Measurements from ENCODE around the gene PPEF1.
A peak's percentile ranks its signal among the peaks of the same experiment; 100 is the strongest.

Gene PPEF1, protein sequence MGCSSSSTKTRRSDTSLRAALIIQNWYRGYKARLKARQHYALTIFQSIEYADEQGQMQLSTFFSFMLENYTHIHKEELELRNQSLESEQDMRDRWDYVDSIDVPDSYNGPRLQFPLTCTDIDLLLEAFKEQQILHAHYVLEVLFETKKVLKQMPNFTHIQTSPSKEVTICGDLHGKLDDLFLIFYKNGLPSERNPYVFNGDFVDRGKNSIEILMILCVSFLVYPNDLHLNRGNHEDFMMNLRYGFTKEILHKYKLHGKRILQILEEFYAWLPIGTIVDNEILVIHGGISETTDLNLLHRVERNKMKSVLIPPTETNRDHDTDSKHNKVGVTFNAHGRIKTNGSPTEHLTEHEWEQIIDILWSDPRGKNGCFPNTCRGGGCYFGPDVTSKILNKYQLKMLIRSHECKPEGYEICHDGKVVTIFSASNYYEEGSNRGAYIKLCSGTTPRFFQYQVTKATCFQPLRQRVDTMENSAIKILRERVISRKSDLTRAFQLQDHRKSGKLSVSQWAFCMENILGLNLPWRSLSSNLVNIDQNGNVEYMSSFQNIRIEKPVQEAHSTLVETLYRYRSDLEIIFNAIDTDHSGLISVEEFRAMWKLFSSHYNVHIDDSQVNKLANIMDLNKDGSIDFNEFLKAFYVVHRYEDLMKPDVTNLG

DNA sequence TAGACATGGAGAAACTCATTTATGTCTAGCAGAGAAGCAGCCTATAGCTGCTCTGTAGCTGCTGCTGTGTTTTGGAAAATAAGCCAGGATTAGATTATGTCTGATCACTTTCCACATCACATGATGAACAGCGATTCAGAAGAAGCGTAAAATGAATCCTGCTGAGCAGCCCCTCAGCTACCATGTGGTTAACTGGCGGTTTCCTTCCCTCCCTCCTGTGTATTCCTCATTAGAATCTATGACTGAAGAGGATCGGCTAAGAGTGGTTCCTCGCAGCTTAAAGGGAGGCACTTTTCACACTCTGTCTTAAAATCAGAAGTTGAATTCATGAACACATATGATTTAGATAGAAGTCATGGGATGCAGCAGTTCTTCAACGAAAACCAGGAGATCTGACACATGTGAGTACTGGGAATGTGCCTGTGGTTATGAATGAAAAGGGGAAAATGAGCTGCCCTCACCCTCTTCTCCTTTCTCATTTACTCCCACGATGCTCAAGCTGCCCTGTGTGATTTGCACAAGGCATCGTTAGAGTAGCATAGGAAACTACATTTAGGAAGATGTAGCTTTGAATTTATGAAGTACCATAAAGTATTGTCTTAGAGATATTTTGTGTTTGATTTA lies at the start of gene PPEF1:
Gene PPEF1 (plus strand): TSS at position 220 of the 624 bp plus-strand sequence. CDS start 136 bp downstream, at position 356.
- DNase-seq (ENCODE audit: low read depth in 1 of 2, low spot score in 1 of 2), result no peak

DNA sequence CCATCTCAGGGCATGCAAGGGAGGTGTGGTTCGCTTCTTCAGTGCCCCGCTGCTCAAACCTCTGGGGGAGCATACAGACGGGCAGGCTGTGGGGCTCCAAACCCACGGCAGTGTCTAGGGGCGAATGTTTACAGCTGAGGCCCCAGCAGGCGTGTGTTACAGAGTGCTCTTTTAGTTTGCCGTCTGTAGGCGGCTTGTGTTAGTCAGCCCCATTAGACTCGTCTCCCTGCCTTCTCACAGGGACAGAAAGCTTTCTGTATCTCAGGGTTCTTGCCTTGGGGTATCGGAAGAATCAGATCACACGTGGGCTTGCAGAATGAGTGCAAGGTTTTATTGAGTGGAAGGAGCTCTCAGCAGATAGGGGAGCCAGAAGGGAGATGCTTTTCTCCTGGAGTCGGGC lies 46.2 kb upstream of the PPEF1 start:
- DNase-seq (ENCODE audit: low read depth in 1 of 2, low spot score in 1 of 2), result no peak

DNA sequence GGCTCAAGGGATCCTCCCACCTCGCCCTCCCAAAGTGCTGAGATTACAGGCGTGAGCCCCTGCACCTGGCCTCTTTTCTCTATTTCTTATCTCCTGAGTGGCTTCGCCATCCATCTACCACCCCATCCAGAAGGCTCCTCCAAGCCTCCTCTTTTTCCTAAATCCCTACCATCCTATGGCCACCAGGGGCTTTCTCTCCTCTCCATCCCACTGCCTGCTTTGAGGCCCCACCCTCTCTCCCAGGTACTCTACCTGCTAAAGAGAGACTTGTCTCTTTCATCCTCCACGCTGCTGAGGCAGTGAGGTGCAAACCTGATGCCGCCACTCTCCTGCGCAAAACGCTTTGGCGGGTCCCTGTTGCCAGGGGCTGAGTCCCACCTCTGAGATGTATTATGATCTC lies 42.5 kb upstream of the PPEF1 start:
- no peak for DNase-seq (ENCODE audit: low read depth in 1 of 2, low spot score in 1 of 2)

DNA sequence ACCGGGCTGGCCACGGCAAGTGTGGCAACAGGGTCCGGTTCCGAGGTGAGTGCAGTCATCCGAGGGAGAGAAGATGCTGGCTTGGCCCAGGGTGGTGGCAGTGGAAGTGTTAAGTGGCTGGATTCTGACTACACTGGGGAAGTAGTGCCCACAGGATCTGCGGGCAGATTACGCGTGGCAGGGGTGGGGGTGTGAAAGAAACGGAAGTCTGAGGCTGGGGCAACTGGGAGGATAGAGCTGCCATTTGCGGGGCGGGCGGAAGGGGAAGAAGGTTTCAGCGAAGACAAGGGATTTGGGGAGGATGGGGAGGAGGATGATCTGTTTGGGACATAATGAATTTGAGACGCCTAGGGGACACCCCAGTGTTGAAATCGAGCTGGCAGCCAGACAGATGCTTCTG lies 40.8 kb upstream of the PPEF1 start:
- no peak for DNase-seq (ENCODE audit: low read depth in 1 of 2, low spot score in 1 of 2)

DNA sequence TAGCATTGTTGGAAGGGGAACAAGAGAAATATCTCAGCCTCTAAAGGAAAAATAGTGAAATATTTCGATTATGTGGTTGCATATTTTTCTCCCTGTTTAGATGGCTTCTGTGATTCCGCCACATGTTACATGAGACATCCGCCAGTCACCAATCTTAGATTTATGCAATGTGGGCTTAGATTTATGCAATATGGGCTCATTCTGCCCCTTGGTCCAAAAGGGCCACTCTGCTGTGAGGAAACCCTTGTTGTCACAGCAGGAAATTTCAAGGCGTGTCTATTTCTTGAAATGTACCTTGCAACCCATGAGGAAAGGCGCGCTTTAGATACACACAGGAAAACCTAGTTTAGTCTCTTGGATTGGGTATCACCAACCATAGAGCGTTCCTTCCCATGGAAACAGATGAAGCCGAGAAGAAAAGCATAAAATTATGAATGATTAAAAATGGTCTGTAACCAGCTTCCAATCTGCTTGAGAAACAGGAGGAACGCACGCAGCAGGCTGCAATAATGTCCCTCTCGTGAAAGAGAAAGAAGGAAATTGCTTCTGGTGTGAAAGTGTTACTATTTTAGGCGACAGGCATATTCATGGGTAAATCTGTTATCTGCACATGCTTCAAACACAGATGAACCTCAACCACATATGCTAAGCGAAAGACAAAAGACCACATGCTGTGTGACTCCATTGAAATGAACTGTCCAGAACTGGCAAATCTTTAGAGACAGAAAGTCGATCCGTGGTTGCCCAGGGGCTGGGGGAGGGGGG lies 39.2 kb upstream of the PPEF1 start:
- DNase-seq (ENCODE audit: low read depth in 1 of 2, low spot score in 1 of 2), result no peak

DNA sequence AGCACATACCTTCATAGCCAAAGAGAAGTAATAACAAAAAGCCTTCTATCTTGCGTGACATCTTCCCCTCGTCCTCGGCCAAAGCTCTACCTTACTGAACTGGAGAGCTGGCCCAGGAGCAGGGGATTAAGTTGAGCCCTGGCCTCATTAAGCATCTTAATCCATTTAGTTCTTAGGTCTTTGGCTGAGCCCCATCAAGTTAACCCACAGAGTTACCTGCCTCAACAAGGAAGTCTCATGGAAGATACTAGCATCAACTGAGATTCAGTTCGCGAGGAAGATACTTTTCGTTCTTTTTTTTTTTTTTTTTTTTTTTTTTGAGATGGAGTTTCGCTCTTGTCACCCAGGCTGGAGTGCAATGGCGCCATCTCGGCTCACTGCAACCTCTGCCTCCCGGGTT lies 35.4 kb upstream of the PPEF1 start, which contains the start of gene RS1:
Gene RS1 (minus strand): TSS at position 101 of the 400 bp plus-strand sequence. CDS start 40 bp downstream, at position 61.
- no peak for DNase-seq (ENCODE audit: low read depth in 1 of 2, low spot score in 1 of 2)

DNA sequence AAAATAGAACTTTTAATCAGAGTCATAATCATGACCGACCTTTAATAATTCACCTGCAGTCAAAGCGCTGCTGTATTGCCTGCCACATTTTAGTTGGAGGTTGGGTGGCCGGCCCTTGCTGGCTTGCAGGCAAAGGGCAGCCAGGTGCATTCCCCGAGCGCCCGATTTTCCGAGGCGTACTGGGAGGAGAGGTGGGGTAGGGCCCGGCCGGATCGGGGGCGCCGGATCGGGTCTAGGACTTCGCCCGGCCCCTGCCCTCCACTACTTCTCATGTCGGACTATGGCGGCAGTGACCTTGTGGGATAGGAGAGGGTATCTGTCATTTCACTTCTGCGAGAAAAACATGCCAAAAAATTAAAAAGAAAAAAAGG lies 33.0 kb upstream of the PPEF1 start:
- DNase-seq (ENCODE audit: low read depth in 1 of 2, low spot score in 1 of 2), result peak; percentile 3

DNA sequence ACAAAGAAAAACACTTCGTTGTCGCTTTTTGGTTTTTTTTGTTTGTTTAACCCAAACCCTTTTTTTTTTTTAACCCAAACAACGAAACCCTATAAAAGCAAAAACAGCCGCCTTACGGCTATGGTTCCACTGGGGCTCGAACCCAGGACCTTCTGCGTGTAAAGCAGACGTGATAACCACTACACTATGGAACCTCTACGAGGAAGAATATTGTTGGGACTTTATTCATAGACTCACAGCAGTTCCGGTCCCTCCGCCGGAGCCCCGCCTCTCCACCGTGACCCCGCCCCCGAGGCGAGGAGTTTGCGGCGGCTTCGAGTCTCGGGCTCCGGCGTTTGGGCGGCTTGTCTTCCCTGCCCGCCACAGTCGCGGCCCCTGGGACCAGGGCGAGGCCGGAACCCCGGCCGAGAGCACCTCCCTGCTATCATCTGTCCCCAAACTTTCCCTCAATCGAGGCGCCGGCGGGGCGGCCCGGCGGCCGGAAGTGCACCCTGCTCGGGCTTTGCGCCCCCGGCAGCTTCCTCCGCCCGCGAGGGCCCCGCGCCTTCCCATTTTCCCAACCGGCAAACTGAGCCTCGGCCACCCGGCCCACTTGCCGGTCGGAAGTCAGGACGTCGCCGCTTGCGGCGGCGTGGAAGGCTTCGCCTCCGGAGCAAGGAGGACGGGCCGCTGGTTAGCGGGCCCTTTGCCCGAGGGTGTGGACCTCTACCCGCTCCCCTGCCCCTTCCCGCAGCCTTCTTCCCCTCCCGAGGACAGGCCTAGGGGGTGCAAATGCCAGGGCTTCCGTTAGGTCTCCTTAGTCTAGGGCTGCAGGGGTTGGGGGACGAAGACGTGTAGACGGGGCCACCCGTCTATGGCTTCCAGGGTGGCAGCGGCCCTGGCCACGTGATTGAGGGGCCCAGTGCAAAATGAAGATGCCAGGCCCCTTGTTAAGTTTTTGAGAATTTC lies 32.4 kb upstream of the PPEF1 start:
- DNase-seq (ENCODE audit: low read depth in 1 of 2, low spot score in 1 of 2), result peak; percentile 48 to 64

DNA sequence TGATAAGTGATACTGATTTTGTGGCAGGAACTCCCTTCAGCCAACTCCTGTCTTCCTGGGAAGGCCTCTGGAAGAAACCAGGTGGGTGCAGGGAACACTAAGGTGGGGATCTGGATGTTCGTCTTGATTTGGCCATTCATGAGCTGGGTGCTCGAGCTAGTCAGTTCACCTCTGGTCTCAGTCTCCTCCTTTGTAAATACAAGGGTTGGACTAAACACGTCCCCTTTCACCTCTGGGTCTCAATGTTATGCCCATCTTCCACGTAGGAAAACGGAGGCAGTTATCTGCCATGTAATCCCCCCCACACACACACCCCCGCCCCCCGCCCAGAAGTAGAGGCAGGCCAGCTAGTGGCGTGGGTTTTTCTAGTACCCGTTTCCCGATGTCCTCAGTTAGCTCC lies 31.4 kb upstream of the PPEF1 start:
- DNase-seq (ENCODE audit: low read depth in 1 of 2, low spot score in 1 of 2), result no peak

DNA sequence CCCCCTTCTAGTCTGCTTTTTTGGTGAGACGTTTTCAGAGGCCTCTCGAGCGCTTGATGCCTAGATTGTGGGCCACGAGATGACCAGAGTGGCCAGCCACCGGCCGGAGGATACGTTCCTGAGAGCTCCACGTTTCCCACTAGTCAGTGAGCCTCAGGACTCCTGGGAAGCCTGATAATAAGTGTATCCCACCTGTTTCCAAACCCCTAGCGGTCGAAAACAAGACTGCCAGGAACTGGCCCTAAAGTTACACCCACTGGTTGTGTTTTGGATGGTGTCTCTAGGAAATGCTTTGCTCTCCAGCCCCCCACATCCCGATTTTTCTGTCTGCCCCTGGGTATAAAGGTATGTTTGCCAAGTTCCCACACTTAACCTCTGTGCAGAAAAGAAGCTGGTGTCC lies 31.0 kb upstream of the PPEF1 start:
- DNase-seq (ENCODE audit: low read depth in 1 of 2, low spot score in 1 of 2), result no peak

DNA sequence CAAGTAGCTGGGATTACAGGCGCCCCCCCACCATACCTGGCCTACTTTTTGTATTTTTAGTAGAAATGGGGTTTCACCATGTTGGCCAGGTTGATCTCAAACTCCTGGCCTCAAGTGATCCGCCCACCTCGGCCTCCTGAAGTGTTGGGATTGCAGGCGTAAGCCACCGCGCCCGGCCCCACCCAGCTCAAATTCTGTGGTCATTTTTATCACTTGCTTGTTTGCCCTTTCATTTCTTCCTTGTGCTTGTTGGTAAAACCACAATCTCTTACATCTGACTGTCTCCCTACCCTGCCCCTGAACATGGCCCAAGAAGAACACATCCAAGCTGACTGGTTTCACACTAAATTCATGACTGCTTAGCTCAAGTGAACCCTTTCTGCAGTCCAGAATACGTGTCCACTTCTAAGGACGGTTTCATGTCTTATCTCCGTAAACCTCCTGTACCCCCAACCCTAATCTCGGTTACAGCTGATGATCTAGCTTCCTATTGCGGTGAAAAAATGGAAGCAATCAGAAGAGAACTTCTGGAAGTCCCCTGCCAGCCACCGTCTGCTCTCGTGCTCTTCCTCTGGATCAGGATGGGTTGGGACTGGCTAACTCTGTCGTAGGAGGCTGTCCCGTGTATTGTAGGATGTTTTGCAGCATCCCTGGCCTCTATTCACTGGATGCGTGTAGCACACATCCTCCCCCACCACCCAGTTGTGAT lies 30.1 kb upstream of the PPEF1 start:
- no peak for DNase-seq (ENCODE audit: low read depth in 1 of 2, low spot score in 1 of 2)

DNA sequence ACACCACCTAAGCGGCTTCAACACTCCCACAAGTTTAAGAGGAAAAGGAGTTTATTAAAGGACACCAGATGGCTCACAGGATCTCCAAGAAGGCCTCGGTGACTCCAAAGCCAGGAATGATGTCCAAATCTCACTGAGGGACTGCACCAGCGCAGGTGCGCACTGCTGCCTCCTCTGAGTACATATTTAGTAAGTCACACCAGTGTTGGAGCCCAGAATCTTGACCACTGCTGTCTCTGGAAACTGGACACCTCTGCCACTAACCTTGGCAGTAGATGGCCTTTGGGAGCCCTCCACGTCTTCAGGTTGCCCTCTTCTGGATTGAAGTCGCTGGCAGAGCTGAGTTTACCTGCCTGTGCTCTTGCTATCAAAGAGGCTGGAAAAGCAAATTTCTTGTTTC lies 25.4 kb upstream of the PPEF1 start:
- no peak for DNase-seq (ENCODE audit: low read depth in 1 of 2, low spot score in 1 of 2)

DNA sequence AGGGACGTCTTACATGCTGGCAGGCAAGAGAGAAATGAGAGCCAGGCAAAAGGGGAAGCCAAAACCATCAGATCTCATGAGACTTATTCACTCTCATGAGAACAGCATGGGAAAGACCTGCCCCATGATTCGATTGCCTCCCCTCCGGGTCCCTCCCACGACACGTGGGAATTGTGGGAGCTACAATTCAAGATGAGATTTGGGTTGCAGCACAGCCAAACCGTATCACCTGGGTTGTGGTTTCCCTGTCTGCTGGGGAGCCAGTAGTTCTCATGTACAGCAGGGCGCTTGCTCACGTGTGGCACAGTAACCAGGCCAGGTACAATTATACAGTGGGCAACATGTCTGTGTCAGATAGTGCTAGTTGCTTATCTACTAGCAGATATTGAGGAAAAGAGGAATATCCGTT lies 24.5 kb upstream of the PPEF1 start:
- no peak for DNase-seq (ENCODE audit: low read depth in 1 of 2, low spot score in 1 of 2)

DNA sequence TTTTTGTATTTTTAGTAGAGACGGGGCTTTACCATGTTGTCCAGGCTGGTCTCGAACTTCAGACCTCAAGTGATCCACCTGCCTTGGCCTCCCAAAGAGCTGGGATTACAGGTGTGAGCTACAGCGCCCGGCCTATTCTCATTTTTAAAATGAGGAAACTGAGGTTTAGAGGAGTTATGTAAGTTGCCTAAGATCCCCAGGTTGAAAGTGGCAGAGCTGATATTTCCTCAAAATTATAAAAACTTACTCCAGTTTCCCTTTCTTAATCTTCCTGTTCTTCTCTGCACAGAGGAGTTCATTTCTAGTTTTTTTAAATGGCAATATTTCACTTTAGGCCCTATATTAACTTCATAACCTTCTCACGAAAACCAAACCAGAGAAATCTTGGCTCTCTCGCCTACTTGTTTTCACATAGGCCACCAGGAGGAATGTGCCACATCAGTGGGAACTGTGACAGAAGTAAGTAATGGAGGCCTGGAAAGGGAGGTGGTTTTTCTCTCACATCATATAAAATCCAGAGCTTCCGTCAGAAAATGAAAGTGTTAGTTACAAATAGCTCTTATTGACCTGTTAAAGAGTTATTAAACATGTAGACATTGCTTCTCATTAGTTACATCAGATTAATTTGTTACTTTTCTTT lies 19.5 kb upstream of the PPEF1 start:
- no peak for DNase-seq (ENCODE audit: low read depth in 1 of 2, low spot score in 1 of 2)

DNA sequence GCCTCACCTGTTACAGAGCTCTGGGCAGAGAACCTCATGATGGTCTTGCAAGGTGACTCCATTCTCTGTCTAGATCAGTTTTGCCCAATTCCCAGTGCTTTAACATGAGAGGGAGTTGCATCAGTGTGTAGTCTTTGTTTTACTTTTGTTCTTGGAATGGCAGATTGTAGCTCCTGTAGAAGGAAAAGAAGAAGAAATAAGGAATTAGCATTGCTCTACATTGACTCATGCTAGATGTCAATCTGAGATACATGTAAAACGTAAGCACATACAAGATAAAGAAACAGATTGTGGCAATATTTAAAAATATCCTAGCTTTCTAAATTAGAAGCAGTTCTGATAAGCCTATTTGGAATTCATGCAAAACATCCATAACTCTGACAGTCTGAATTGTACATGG lies 16.0 kb upstream of the PPEF1 start:
- no peak for DNase-seq (ENCODE audit: low read depth in 1 of 2, low spot score in 1 of 2)

DNA sequence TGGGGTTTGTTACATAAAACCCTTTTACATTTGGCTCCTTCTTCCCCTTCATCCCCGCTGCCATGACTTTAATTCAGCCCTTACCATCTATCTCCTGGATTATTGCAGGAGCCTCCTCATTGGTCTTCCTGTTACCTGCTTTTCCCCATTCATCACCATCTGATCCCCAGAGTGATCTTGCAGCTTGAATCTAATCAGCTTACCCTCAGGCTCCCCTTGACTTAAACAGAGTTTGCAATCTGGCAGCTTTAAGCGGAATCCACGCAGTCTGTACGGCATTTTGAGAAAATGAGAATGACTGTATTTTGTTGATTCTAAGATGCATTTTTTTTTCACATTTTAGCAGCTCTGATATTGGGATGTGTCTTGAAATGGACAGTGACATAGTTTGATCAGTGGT lies 14.9 kb upstream of the PPEF1 start:
- DNase-seq (ENCODE audit: low read depth in 1 of 2, low spot score in 1 of 2), result no peak

DNA sequence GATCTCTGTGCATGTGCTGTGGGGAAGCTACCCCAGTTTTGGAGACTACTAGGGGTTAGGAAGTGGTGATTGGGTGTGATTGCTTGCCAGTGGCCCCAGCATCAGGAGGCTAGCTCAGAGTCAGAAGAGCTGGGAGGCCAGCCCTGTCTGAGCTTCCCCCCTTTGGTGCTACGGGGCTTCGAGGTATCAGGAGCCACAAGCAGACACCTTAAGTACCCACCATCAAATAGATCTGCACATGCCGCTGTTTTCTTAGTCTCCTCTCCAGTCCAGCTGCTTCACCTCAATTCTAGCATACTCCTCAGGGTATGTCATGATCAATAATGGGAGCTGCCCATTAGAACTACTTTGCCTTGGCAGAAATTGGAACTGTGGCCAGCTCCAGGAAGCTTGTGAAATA lies 10.8 kb upstream of the PPEF1 start:
- no peak for DNase-seq (ENCODE audit: low read depth in 1 of 2, low spot score in 1 of 2)

DNA sequence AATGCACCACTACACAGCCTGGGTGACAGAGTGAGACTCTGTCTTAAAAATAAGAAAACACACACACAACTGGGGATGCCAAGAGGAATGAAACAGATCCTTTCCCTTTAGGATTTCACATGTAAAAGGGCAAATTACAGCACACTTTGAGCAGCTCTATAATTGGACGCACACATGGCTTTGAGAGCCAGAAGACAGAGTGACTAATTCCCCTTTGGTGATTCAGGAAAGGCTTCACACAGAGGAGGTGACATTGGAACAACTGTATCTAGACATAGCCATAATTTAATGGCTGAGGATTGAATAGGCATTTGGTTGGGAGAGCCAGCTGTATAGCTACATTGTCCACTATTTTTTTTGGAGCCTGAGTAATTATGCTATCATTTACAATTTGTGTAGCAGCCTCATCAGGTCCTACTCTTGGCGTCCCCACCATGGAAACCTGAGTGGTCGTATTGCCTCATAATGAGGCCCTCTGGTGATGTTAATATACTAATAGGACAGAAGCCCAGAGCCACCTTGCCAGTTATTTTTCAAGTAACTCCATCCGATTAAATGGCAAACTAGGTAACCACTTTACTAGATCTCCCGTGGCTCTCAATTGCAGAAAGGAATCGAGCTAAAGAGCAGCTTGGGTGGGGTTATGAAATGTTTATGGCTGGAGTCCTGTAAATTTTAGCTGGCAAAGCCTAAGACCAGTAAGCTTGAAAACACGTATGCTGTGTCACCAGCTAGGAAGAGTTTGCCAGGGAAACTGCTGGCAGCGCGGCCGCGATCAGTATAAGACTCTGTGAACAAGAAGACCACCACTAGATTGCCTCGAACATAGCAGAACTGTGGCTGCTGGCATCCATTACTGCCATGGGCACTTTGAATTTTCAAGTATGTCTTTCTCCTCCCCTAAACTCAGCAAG lies 8.5 kb upstream of the PPEF1 start:
- no peak for DNase-seq (ENCODE audit: low read depth in 1 of 2, low spot score in 1 of 2)

Measured in activated T-helper 1 cell treated with anti-CD3 and anti-CD28 coated beads, Interleukin-2, amount 50 U/mL, for 16 hours (primary cell).